ENCODE data around the gene LARGE1.

DNA sequence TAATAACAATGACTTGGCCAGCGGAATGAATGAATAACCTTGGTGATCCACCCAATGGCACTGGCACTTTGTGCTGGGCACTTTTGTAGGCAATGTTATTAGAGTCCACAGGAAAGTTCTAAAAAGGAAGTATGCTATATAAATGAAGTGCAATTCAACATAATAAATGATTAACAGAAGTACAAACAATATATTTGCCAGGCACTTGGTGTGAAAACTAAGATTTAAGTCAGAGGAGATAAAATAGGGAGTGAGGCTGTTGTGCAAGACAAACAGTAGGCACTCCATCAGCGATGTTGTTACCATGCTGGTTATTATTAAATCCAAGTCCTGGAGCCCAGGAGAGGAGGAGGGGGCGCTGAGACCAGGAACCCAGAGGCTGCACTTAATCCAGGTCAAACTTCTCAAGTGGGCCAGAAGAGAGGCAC is 173.8 kb downstream of the LARGE1 start:
- TF ChIP-seq CTCF (IDR thresholded peaks at IDR 0.05; ENCODE audit: insufficient read depth, low read length, poor library complexity, severe bottlenecking) (no peak), EZH2phosphoT487 (conservative IDR thresholded peaks at IDR 0.05; ENCODE audit: low read length) (no peak)

All from SU-DHL-6 (cell line).